ENCODE measurements around the gene MRPS35.

The MRPS35 gene

DNA sequence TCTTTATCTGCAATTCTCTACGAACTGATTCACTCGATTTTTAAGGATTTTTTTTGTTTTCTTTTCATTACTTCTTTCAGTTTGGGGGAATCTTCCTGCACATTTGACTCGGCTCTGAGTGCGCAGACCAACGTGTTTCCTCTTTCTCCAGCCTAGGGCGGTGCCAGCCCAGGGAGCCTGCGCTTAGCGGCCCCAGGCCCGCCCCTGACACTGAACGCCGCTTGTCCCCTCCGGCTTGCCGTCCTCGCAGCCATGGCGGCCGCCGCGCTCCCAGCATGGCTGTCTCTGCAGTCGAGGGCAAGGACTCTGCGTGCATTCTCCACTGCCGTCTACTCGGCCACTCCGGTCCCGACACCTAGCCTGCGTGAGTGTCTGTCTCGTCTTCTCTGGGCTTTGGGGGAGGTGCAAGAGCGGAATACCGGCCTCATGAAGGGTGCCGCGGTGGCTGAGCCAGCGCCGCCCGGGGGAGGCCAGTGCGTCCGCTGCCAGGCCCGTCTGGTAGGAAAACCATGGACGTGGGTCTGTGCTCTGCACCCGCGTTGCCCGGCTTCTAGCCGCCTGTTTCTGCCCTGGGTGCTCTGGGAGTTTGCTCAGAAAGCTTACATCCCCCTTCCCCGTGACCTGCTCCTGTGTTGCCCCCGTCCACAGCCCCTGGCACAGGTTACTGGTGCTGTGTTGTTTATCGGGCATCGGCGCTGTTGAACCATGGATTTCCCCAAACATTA lies at the start of gene MRPS35:
MRPS35 (plus strand) TSS at position 241 of the 725 bp plus-strand sequence; CDS start at position 253, 12 bp downstream.
- DNase-seq (ENCODE audit: low read depth in 2 of 2) = peak; percentile 95
- H3K4me3 ChIP-seq (replicated peaks in 1 of 2; ENCODE audit: low read depth in 2 of 2, low read length in 2 of 2) = peak within 1 kb of the TSS; percentile 97 to 100
- TF ChIP-seq, protein P1, sequence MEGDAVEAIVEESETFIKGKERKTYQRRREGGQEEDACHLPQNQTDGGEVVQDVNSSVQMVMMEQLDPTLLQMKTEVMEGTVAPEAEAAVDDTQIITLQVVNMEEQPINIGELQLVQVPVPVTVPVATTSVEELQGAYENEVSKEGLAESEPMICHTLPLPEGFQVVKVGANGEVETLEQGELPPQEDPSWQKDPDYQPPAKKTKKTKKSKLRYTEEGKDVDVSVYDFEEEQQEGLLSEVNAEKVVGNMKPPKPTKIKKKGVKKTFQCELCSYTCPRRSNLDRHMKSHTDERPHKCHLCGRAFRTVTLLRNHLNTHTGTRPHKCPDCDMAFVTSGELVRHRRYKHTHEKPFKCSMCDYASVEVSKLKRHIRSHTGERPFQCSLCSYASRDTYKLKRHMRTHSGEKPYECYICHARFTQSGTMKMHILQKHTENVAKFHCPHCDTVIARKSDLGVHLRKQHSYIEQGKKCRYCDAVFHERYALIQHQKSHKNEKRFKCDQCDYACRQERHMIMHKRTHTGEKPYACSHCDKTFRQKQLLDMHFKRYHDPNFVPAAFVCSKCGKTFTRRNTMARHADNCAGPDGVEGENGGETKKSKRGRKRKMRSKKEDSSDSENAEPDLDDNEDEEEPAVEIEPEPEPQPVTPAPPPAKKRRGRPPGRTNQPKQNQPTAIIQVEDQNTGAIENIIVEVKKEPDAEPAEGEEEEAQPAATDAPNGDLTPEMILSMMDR (IDR thresholded peaks at IDR 0.05; ENCODE audit: low read depth, low read length) = no peak

DNA sequence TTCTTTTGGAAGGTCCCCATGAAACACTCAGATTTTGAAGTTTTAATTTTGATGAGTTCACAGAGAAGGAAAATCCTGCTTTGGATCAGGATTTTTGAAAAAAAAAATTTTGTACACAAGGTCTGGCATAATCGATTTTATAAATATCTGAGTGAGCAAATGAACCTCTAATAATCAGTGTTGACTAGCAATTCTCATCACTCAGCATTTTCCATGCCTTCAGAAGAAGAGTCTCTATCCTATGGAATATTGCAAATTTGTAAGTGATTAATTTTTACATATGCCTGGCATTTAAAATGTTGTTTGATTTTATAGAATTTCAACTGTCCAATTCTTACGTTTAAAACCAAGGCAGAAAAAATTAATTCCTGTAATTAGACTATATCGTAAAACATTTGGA lies 44.9 kb upstream of the MRPS35 start:
- no peak overlapping the region for H3K4me3 ChIP-seq (replicated peaks in 1 of 2; ENCODE audit: low read depth in 2 of 2, low read length in 2 of 2)
- TF ChIP-seq, protein P1 (IDR thresholded peaks at IDR 0.05; ENCODE audit: low read depth, low read length) = no peak
- no peak for DNase-seq (ENCODE audit: low read depth in 2 of 2)

DNA sequence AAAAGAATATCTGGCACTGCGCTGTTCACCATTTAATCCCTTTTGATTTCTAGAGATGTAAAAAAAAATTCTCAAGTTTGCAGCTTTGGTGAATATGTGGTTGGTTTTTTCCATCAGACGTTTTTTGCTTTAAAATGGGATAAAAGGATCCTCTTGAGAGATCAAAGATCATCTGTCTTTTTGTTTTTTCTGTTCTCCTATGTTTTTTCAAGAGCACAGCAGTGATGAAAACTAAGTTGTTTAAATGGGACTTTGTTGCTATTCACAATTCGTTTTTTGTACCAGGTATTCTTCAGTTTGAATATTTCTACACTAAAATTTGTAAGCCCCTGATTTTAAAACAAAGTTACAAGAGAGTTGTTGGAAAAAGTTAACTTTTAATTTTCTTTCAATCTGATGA lies 44.1 kb upstream of the MRPS35 start:
- TF ChIP-seq, protein P1 (IDR thresholded peaks at IDR 0.05; ENCODE audit: low read depth, low read length) = no peak
- no peak overlapping the region for H3K4me3 ChIP-seq (replicated peaks in 1 of 2; ENCODE audit: low read depth in 2 of 2, low read length in 2 of 2)
- no peak for DNase-seq (ENCODE audit: low read depth in 2 of 2)

DNA sequence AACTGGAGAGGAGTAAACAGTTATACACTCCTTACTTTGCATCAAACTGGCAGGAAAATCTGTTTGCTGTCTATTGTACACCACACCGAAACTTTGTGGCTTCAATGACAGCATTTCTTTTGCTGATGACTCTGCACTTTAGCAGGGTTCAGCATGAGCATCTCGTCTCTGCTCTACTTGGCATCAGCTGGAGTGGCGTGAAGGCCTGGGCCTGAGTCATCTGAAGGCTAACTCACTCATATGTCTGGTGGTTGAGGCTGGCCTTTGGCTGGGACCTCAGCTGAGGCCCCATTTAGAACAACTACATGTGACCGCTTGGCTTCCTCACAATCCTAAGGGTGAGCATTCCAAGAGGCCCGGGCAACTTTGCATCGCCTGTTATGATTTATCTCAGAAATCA lies 43.1 kb upstream of the MRPS35 start:
- DNase-seq (ENCODE audit: low read depth in 2 of 2) = peak; percentile 82 to 90
- TF ChIP-seq, protein P1 (IDR thresholded peaks at IDR 0.05; ENCODE audit: low read depth, low read length) = no peak

DNA sequence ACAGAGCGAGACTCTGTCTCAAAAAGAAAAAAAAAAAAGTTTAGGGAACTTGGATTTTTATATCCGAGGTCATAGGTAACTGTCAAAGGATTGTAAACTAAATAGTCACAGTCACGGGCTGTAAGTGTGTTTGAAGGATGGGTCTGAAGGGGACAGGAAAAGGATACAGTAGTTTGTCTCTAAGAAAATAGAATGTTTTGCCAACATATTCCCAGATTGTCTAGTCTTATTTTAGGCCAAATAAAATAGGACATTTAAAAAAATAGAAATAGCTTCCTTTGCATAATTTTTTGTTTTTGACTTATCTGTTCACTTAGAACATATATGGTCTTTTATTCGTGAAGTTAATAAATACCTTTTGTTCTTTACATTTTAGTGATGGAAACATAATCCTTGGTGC lies 38.6 kb upstream of the MRPS35 start:
- TF ChIP-seq, protein P1 (IDR thresholded peaks at IDR 0.05; ENCODE audit: low read depth, low read length) = no peak
- no peak overlapping the region for H3K4me3 ChIP-seq (replicated peaks in 1 of 2; ENCODE audit: low read depth in 2 of 2, low read length in 2 of 2)
- no peak for DNase-seq (ENCODE audit: low read depth in 2 of 2)

More for the DNA sequence above, 43.1 kb upstream of the MRPS35 start:
- no peak overlapping the region for H3K4me3 ChIP-seq (replicated peaks in 1 of 2; ENCODE audit: low read depth in 2 of 2, low read length in 2 of 2)

DNA sequence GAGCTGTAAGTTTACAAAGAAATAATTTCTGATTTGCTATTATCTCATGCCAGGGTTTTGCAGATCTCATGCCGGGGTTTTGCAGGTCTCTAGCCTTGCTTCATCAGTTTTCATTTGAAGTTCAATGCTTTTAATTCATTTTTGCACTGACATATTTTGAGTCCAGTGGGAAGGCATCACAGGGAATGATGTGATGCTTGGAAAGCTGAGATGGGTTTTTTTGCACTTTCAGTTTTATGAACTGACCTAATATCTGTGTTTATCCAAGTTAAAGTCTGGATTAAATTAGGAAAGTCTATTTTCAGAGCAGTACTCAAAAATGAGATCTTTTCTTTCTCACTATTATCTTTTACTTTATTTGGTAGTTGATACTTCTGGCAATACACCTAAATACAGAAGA lies 38.0 kb upstream of the MRPS35 start:
- TF ChIP-seq, protein P1 (IDR thresholded peaks at IDR 0.05; ENCODE audit: low read depth, low read length) = no peak
- no peak for DNase-seq (ENCODE audit: low read depth in 2 of 2)
- H3K4me3 ChIP-seq (replicated peaks in 1 of 2; ENCODE audit: low read depth in 2 of 2, low read length in 2 of 2) = no peak overlapping the region

Data from cardiac fibroblast (primary cell).